GM12874 (cell line): ENCODE measurements around the gene STXBP1.

Experiments
- TF ChIP-seq, protein P1 (sequence below): IDR thresholded peaks from 2 replicates; pipeline ENCODE4 v1.5.1; 2011; ENCODE audit warnings: low read depth, mild to moderate bottlenecking, control low read depth, low read length, moderate library complexity; ENCODE audit not compliant: insufficient read depth

STXBP1 gene

DNA sequence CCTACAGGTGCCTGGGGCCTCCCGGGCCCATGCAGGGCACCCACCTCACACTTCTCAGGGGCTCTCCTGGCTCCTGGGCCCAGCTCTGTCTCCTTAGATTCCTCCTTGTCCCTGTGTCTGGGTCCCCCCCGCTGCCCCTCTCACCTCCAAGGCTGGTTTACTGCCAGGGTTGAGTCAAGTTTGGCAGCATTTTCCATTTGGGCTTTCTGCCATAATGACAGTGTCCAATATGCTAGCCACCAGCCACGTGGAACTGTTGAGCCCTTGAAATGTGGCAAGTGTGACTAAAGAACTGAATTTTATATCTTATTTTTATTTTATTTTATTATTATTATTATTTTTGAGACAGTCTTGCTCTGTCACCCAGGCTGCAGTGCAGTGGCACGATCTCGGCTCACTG is 105.7 kb downstream of the STXBP1 start:
- TF ChIP-seq, protein P1, sequence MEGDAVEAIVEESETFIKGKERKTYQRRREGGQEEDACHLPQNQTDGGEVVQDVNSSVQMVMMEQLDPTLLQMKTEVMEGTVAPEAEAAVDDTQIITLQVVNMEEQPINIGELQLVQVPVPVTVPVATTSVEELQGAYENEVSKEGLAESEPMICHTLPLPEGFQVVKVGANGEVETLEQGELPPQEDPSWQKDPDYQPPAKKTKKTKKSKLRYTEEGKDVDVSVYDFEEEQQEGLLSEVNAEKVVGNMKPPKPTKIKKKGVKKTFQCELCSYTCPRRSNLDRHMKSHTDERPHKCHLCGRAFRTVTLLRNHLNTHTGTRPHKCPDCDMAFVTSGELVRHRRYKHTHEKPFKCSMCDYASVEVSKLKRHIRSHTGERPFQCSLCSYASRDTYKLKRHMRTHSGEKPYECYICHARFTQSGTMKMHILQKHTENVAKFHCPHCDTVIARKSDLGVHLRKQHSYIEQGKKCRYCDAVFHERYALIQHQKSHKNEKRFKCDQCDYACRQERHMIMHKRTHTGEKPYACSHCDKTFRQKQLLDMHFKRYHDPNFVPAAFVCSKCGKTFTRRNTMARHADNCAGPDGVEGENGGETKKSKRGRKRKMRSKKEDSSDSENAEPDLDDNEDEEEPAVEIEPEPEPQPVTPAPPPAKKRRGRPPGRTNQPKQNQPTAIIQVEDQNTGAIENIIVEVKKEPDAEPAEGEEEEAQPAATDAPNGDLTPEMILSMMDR, result no peak

DNA sequence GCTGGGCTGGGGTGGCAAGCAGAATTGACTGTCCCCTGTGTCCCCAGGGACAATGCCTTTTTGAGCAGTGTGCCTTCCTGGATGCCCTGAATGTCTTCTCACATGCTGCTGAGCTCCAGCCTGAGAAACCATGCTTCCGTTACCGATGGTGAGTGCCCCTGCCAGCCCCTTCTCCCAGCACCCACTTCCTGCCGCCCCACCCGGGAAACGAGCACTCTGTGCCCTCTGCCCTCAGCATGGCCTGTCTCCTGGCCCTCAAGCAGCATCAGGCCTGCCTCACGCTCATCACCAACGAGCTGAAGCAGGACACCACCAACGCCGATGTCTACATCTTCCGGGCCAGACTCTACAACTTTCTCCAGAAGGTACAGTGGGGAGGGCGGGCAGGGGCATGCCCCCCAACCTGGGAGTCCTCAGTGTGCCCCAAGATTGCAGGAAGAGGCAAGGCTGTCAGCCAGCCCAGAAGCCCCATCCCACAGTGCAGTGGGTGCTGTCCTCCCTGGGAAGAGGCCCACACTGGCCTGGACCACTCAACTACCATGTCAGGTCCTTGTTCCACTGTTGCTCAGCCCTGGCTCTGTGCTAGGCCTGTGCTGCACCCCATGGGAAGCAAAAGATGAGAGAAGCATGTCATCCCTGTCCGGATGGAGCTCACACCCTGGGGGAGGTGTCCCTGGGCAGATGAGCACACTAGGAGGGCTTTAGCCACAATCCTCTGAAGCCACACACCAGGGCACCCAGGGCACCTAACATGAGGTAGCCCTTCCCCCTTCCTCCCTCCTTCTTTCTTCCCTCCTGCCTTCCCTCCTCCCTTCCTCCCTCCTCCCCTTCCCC is 108.2 kb downstream of the STXBP1 start:
- TF ChIP-seq, protein P1, result no peak

DNA sequence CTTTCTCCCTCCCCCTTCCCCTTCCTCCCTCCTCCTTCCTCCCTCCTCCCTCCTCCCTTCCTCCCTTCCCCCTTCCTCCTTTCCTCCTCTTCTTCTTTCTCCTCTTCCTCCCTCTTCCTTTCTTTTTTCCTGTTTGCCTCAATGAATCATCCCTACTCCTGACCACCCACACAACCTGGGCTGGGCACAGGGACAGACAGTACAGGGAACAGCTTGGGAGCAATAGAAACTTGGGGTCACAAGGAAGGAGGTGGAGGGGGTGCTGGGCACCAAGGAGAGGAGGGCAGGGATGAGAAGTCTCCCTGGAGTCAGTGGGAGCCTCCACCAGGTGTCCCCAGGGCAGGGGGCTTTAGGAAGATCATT is 108.8 kb downstream of the STXBP1 start:
- TF ChIP-seq, protein P1, result no peak

DNA sequence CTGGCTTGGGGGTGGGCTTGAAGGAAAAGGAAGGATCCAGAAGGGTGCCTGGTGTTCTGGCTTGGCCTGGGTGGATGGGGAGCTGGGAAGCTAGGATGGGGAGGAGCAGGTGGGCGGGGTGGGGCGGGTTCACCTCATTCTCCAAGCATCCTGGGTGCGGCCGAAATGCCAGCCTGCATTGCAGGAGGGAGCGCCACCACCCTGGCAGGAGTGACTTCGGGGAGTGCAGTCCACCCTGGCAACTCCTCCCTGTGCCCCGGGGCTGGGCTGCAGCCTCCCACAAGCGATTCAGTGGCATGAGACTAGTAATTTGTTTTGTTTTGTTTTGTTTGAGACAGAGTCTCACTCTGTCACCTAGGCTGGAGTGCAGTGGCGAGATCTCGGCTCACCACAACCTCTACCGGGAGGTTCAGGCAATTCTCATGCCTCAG is 109.3 kb downstream of the STXBP1 start:
- TF ChIP-seq, protein P1, result no peak

DNA sequence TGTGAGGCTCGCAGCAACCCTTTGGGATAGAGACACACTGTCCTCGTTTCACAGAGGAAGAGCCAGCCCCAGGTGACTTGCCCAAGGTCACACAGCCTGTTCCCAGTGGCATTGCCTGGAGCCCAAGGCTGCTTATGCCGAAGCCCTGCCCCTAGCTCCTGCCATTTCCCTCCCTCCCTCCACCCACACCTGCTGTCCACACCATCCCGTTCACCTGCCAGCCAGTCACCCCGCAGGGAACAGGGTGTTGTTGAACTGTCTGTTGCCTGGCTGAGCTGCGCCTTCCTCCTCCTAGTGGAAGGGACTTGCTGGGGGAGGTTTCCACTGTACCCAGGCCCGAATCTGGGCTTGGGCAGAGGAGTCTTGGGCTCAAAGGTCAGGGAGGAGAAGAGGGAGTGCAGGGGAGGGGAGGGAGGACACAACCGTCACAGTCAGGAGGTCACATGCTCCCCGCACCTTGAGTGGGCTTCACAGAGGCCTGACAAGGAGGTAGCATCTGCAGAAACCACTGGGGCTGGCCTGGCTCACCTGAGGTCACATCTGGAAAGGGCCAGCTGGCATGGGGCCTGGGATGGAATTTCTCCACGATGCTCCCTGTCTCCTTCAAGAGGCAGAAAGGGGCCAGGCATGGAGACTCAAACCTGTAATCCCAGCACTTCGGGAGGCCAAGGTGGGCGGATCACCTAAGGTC is 110.1 kb downstream of the STXBP1 start:
- TF ChIP-seq, protein P1, result no peak

DNA sequence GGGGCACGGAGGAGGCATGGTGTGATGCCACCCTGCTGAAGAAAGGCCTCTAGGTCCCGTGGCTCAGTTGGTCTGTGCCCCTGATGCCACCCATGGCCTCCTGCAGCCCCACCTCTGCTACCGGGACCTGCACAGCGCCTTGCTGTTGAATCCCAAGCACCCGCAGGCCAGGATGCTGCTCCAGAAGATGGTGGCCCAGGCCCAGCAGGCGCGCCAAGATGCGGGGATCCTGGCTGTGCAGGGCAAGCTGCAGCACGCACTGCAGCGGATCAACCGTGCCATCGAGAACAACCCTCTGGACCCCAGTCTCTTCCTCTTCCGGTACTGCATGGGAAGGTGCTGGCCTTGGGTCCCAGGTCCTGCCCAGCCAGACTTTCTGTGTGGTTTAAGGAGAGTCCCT is 110.9 kb downstream of the STXBP1 start:
- TF ChIP-seq, protein P1, result no peak

DNA sequence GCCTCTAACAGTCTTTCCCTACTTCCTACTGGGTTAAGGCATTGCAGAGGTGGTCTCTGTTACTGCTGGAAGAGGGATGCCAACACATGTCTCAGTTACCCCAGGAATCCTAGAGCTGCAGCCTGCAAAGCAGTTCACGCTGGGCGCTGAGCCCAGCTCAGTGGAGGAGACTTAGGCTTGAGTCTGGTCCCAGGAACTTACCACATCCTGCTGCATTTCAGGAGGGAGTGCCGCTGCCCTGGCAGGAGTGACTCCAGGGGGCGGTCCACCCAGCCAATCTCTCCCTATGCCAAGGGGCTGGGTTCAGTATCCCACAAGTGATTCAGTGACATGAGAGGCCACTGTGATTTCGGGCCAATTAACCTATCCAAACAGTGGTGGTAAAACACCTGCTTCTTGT is 111.4 kb downstream of the STXBP1 start:
- TF ChIP-seq, protein P1, result no peak
